ENCODE measurements around the gene WFIKKN2. TPM values are rescaled to one million over a fixed set of nuclear protein-coding genes. Genes with fewer than 3 reads are reported as not detected.

Gene WFIKKN2
- total and polyA plus RNA-seq, 2 of the 8 experiments (the other 6 are each of a cell fraction or from before 2014, with no cell fraction given) = 0.07 to 0.30 TPM

GRCh38 chr17:50863221-50863843 lies 27.9 kb downstream of the WFIKKN2 start:
- H3K9ac ChIP-seq (replicated peaks in 1 of 4; ENCODE audit: extremely low read depth in 1 of 4, low read depth in 3 of 4, low read length in 3 of 4) = no peak overlapping the region
- no peak overlapping the region for H3K23ac ChIP-seq (ENCODE audit: insufficient read length)
- peaks cover 0 to 14% (median 4%) of the 10 kb centered on the region in 4 experiments; a peak in 4 of 8 replicates for H3K36me3 ChIP-seq (ENCODE audit: control insufficient read depth in 2 of 4, insufficient read depth in 4 of 4, low read length in 3 of 4)
- DNase-seq (ENCODE audit: low read depth in 1 of 2, low spot score in 2 of 2) = peak in 1 of 2 experiments; percentile 72
- no peak for FAIRE-seq
- H3K56ac ChIP-seq (replicated peaks; ENCODE audit: insufficient read length, low read depth, low read length) = no peak overlapping the region
- peaks cover 0 to 37% of the 10 kb centered on the region in 2 experiments; a peak in 3 of 4 replicates for H3K79me2 ChIP-seq (ENCODE audit: control insufficient read depth in 1 of 2, insufficient read depth in 2 of 2, low read length in 2 of 2)
- H2BK5ac ChIP-seq (ENCODE audit: low read depth, low read length) = no peak overlapping the region
- no peak overlapping the region for H2BK120ac ChIP-seq (replicated peaks; ENCODE audit: low read depth, low read length)
- H3K14ac ChIP-seq (ENCODE audit: insufficient read length) = no peak overlapping the region
- peaks cover 7 to 12% of the 10 kb centered on the region in 2 experiments for H4K20me1 ChIP-seq (replicated peaks in 1 of 2; ENCODE audit: control insufficient read depth in 1 of 2, insufficient read depth in 2 of 2, low read length in 2 of 2)
- no peak overlapping the region for H3K4ac ChIP-seq (replicated peaks; ENCODE audit: insufficient read length, low read depth, low read length)
- peak overlapping the region in 1 of 4 experiments; percentile 81; a peak in 2 of 8 replicates for H3K4me3 ChIP-seq (ENCODE audit: extremely low read depth in 1 of 4, insufficient read depth in 2 of 4, low read depth in 3 of 4, low read length in 4 of 4)
- no peak overlapping the region for H2BK20ac ChIP-seq (ENCODE audit: low read length)
- no peak overlapping the region for H4K5ac ChIP-seq (ENCODE audit: insufficient read length, low read depth, low read length)
- H2AK5ac ChIP-seq (ENCODE audit: low read depth, low read length) = no peak overlapping the region
- H4K91ac ChIP-seq (replicated peaks; ENCODE audit: insufficient read length, low read length) = no peak overlapping the region
- ChIA-PET POLR2A (ENCODE audit: partially characterized antibody) (interaction anchor here (0.9 to 9.7 kb wide), 11 partner anchors 7 to 85 kb away, joined by 3 to 308 read pairs (median 4); no protein-coding TSS in a partner anchor), CTCF (ENCODE audit: partially characterized antibody) (interaction anchor here (0.6 to 31.7 kb wide), 17 partner anchors 13 to 97 kb away, joined by 3 to 735 read pairs (median 4); no protein-coding TSS in a partner anchor)
- H3K27ac ChIP-seq (ENCODE audit: low read depth, low read length) = no peak overlapping the region
- H2AFZ ChIP-seq (ENCODE audit: low read length) = no peak overlapping the region
- no peak overlapping the region; the same call in 1 of the 2 replicates for H4K8ac ChIP-seq (ENCODE audit: extremely low read depth, insufficient read depth, low read length)
- H3K9me3 ChIP-seq (ENCODE audit: insufficient read depth in 2 of 2, low read depth in 1 of 2, low read length in 1 of 2) = no peaks in the 10 kb centered on the region
- H3K79me1 ChIP-seq (ENCODE audit: low read depth, low read length) = no peaks in the 10 kb centered on the region
- H3K23me2 ChIP-seq (ENCODE audit: low read depth, low read length) = peaks cover 4% of the 10 kb centered on the region; the same call in 1 of the 2 replicates
- H3K27me3 ChIP-seq (replicated peaks in 1 of 4; ENCODE audit: control insufficient read depth in 3 of 4, extremely low read depth in 1 of 4, insufficient read depth in 3 of 4, low read length in 3 of 4) = no peaks in the 10 kb centered on the region
- H3K4me2 ChIP-seq (ENCODE audit: insufficient read depth in 1 of 2, low read depth in 2 of 2, low read length in 2 of 2) = no peak overlapping the region
- WGBS, 2 experiments (ENCODE audit: extremely low coverage in 1 of 2, insufficient coverage in 1 of 2, insufficient read length in 1 of 2, insufficient replicate concordance in 2 of 2, low coverage in 1 of 2, low lambda C conversion rate in 2 of 2, missing lambda C conversion rate in 1 of 2) = 82% methylated on average over 11 of the region's 11 CpGs; no CpG with 5 or more reads in 1 of the 2 experiments
- H2BK15ac ChIP-seq (ENCODE audit: low read length) = no peak overlapping the region
- no peak overlapping the region for H3K18ac ChIP-seq (ENCODE audit: extremely low read depth, low read length)
- H2BK12ac ChIP-seq (ENCODE audit: low read depth, low read length) = no peak overlapping the region
- H3K4me1 ChIP-seq (replicated peaks in 1 of 4; ENCODE audit: control insufficient read depth in 3 of 4, insufficient read depth in 4 of 4, low read length in 3 of 4) = peaks cover 0 to under 1% (median 0%) of the 10 kb centered on the region in 4 experiments; a peak in 3 of 7 replicates
- TF ChIP-seq FOSL1 (IDR thresholded peaks at IDR 0.05; ENCODE audit: insufficient read depth, low read depth, low read length) (no peak), EGR1 (IDR thresholded peaks at IDR 0.05; ENCODE audit: borderline replicate concordance, low read depth, low read length) (peak; percentile 73), GTF2F1 (IDR thresholded peaks at IDR 0.05; ENCODE audit: borderline replicate concordance, low read depth, low read length) (no peak), CEBPB (IDR thresholded peaks at IDR 0.05; ENCODE audit: low read depth, low read length) (no peak), CHD2 (IDR thresholded peaks at IDR 0.05; ENCODE audit: low read length) (no peak), SIRT6 (IDR thresholded peaks at IDR 0.05; ENCODE audit: low read length) (no peak), SIX5 (IDR thresholded peaks at IDR 0.05; ENCODE audit: low read depth, low read length) (no peak), KDM4A (IDR thresholded peaks at IDR 0.05; ENCODE audit: low read depth, low read length, severe bottlenecking) (no peak), RAD21 (IDR thresholded peaks at IDR 0.05 in 1 of 2, conservative IDR thresholded peaks at IDR 0.05 in 1 of 2; ENCODE audit: low read depth in 2 of 2, low read length in 2 of 2) (peak; percentile 69 to 79), MAX (IDR thresholded peaks at IDR 0.05) (no peak), JUND (IDR thresholded peaks at IDR 0.05; ENCODE audit: low read length) (no peak), GABPA (IDR thresholded peaks at IDR 0.05; ENCODE audit: borderline replicate concordance, insufficient read depth, low read length) (no peak), RXRA (IDR thresholded peaks at IDR 0.05; ENCODE audit: insufficient read depth, low read depth, low read length) (no peak)

All from H1 (cell line).